ENCODE results near the gene NSG2. TPM values are rescaled to one million over a fixed set of nuclear protein-coding genes. Genes with fewer than 3 reads are reported as not detected.

The NSG2 gene
- total RNA-seq, 1 experiment from 2014 or later, result not detected

- no peaks in the 10 kb centered on the region for H3K36me3 ChIP-seq (ENCODE audit: control insufficient read depth, insufficient read depth, low read length)
- H3K4me1 ChIP-seq, result peaks cover 11% of the 10 kb centered on the region
- no TSS peak for BruUV-seq (replicated peaks)
- TF ChIP-seq CTCF (IDR thresholded peaks at IDR 0.05; ENCODE audit: insufficient read depth in 1 of 2, low read depth in 1 of 2, low read length in 1 of 2, severe bottlenecking in 1 of 2, unreplicated experiment in 1 of 2), result no peak
- no peak overlapping the region for H3K27ac Mint-ChIP-seq (ENCODE audit: unreplicated experiment)
- ChIA-PET CTCF (no interaction called here), POLR2A (no interaction called here)
- no peak overlapping the region for H3K4me3 Mint-ChIP-seq (ENCODE audit: unreplicated experiment)
- H3K9me3 Mint-ChIP-seq (ENCODE audit: unreplicated experiment), result no peaks in the 10 kb centered on the region
- no peak overlapping the region for H3K4me3 ChIP-seq (ENCODE audit: low read depth, low read length)
- no peaks in the 10 kb centered on the region for H3K27me3 ChIP-seq (replicated peaks; ENCODE audit: control insufficient read depth, insufficient read depth, low read length)
- intact Hi-C loops (cut with micrococcal nuclease; ENCODE audit: unreplicated experiment), result no loop called here
- no peaks in the 10 kb centered on the region for H3K36me3 Mint-ChIP-seq (ENCODE audit: insufficient read depth, unreplicated experiment)
- peaks cover 9% of the 10 kb centered on the region for H3K4me1 Mint-ChIP-seq (ENCODE audit: low read depth, unreplicated experiment)
- peaks cover 8% of the 10 kb centered on the region for H3K27me3 Mint-ChIP-seq (ENCODE audit: insufficient read depth, unreplicated experiment)
- no peak for DNase-seq
- no peaks in the 10 kb centered on the region for H3K9me3 ChIP-seq
These were observed 17.7 kb downstream of the NSG2 start for GRCh38 chr5:174063082-174063756.

GRCh38 chr5:174064171-174064570 lies 18.7 kb downstream of the NSG2 start:
- H3K27ac Mint-ChIP-seq (ENCODE audit: unreplicated experiment), result no peak overlapping the region
- no peaks in the 10 kb centered on the region for H3K9me3 ChIP-seq
- ChIA-PET POLR2A (no interaction called here), CTCF (no interaction called here)
- H3K36me3 ChIP-seq (ENCODE audit: control insufficient read depth, insufficient read depth, low read length), result no peaks in the 10 kb centered on the region
- H3K27me3 Mint-ChIP-seq (ENCODE audit: insufficient read depth, unreplicated experiment), result peaks cover 8% of the 10 kb centered on the region
- DNase-seq, result no peak
- no peaks in the 10 kb centered on the region for H3K9me3 Mint-ChIP-seq (ENCODE audit: unreplicated experiment)
- H3K4me3 ChIP-seq (ENCODE audit: low read depth, low read length), result no peak overlapping the region
- BruUV-seq (replicated peaks), result no TSS peak
- no peak for TF ChIP-seq CTCF (IDR thresholded peaks at IDR 0.05; ENCODE audit: insufficient read depth in 1 of 2, low read depth in 1 of 2, low read length in 1 of 2, severe bottlenecking in 1 of 2, unreplicated experiment in 1 of 2)
- intact Hi-C loops (cut with micrococcal nuclease; ENCODE audit: unreplicated experiment), result no loop called here
- peaks cover 11% of the 10 kb centered on the region for H3K4me1 ChIP-seq
- no peak overlapping the region for H3K4me3 Mint-ChIP-seq (ENCODE audit: unreplicated experiment)
- peaks cover 9% of the 10 kb centered on the region for H3K4me1 Mint-ChIP-seq (ENCODE audit: low read depth, unreplicated experiment)
- H3K27me3 ChIP-seq (replicated peaks; ENCODE audit: control insufficient read depth, insufficient read depth, low read length), result no peaks in the 10 kb centered on the region
- H3K36me3 Mint-ChIP-seq (ENCODE audit: insufficient read depth, unreplicated experiment), result no peaks in the 10 kb centered on the region

- peaks cover 3% of the 10 kb centered on the region for H3K27me3 Mint-ChIP-seq (ENCODE audit: insufficient read depth, unreplicated experiment)
- POLR2A ChIA-PET, result no interaction called here
These were observed 20.2 kb downstream of the NSG2 start for GRCh38 chr5:174065528-174066197.

More at GRCh38 chr5:174065528-174066197, 20.2 kb downstream of the NSG2 start:
- no TSS peak for BruUV-seq (replicated peaks)
- Histone ChIP-seq H3K27me3 (replicated peaks; ENCODE audit: control insufficient read depth, insufficient read depth, low read length) (no peaks in the 10 kb centered on the region), H3K36me3 (ENCODE audit: control insufficient read depth, insufficient read depth, low read length) (no peaks in the 10 kb centered on the region), H3K4me3 (ENCODE audit: low read depth, low read length) (no peak overlapping the region), H3K4me1 (peaks cover 11% of the 10 kb centered on the region), H3K9me3 (no peaks in the 10 kb centered on the region)
- H3K27ac Mint-ChIP-seq (ENCODE audit: unreplicated experiment), result no peak overlapping the region
- H3K4me3 Mint-ChIP-seq (ENCODE audit: unreplicated experiment), result no peak overlapping the region
- CTCF ChIA-PET, result interaction anchor here (1.3 to 1.5 kb wide), 2 partner anchors 20 to 248 kb away, joined by 3 to 8 read pairs; partner anchors contain the start of gene NSG2
- no peaks in the 10 kb centered on the region for H3K36me3 Mint-ChIP-seq (ENCODE audit: insufficient read depth, unreplicated experiment)
- TF ChIP-seq CTCF (IDR thresholded peaks at IDR 0.05; ENCODE audit: insufficient read depth in 1 of 2, low read depth in 1 of 2, low read length in 1 of 2, severe bottlenecking in 1 of 2, unreplicated experiment in 1 of 2), result no peak
- H3K4me1 Mint-ChIP-seq (ENCODE audit: low read depth, unreplicated experiment), result peaks cover 9% of the 10 kb centered on the region
- intact Hi-C loops (cut with micrococcal nuclease; ENCODE audit: unreplicated experiment), result no loop called here
- DNase-seq, result peak; percentile 56 to 62
- no peaks in the 10 kb centered on the region for H3K9me3 Mint-ChIP-seq (ENCODE audit: unreplicated experiment)

All from Caco-2 (cell line).